SHP77 (cell line): Measurements from ENCODE around the gene RASGRP3.
"Not testable (repeated sequence)": the region's sequence is repeated elsewhere in the genome, so short reads cannot be mapped to it uniquely, and the experiment has no call there.

Experiments
- DNase-seq, 2 experiments: peaks; one replicate each; lab custom pipeline; 2025; lab: John Stamatoyannopoulos, UW

RASGRP3 gene

DNA sequence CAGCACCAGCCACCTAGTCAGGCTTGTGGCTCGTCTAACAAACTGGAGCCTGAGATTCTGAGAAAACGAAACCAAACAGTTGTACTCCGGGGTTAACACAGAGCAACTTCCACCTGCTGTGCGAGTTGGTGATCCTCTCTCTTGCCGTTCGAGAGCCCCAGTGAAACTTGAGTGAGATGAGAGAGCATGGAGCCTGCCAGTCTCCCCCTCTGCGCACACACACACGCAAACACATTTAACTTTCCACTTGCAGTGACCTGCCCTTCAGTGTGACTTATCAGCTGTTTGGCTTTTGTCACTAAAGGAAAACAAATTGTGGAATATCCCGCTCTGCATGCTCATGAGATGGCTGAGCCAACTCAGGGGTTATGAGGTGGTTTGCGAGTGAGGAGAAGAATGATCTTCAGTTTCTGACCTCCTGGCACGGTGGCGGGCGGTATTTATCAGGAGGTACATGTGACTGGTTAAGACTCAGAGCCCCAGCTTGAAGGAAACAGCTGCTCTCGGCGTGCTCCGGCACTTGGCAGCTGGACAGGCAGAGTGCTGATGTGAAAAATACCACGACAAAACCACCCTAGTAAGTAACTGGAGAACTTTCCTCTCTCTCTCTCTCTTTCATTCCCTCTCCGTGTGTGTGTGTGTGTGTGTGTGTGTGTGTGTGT is at the start of gene RASGRP3:
Gene RASGRP3 (plus strand): TSS at position 519 of the 662 bp plus-strand sequence. CDS start 38,488 bp downstream, outside the sequence.
- peak; percentile 27 to 55 for DNase-seq

GRCh38 chr2:33426666-33427231 is 49.7 kb upstream of the RASGRP3 start:
- peak in 1 of 2 experiments; percentile 51 for DNase-seq

DNA sequence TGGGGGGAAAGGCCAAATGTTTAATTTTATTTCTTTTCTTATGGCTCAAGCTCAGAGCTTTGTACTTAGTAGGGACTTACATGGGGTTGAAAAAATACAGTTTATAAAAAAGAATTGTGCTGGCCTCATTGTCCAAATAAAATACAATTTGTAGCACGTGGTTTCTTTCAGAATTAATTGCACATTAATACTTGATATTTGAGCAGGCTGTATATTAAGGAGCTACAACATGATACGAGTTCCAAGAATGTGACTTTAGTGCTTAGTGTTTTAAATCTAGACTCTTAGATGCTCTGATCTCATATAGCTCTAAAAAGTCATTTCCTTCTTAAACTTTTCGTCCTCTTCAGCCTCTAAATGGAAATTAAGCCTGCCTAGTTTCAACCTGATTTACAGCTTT is 46.4 kb upstream of the RASGRP3 start:
- no peak for DNase-seq

- no peak for DNase-seq
Measured at GRCh38 chr2:33430856-33431255, 45.6 kb upstream of the RASGRP3 start.

- DNase-seq: no peak
Measured at GRCh38 chr2:33432871-33433270, 43.6 kb upstream of the RASGRP3 start.

- no peak for DNase-seq
Measured at GRCh38 chr2:33433279-33434235, 42.9 kb upstream of the RASGRP3 start.

DNA sequence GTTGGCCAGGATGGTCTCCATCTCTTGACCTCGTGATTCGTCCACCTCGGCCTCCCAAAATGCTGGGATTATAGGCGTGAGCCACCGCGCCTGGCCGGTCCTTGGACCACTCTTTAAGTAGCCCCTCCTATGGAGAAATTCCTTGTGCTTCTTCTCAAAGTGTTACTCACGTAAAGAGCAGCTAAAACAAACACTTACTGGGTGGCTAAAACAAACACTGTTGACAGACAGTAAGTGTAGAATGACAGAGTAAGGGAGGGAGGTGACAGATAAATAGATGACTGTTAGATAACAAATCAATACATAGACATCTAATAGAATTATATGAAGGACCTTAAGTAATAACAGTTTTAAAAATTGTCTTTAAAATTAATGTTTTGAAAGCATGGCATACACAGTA is 40.9 kb upstream of the RASGRP3 start:
- DNase-seq: no peak

DNA sequence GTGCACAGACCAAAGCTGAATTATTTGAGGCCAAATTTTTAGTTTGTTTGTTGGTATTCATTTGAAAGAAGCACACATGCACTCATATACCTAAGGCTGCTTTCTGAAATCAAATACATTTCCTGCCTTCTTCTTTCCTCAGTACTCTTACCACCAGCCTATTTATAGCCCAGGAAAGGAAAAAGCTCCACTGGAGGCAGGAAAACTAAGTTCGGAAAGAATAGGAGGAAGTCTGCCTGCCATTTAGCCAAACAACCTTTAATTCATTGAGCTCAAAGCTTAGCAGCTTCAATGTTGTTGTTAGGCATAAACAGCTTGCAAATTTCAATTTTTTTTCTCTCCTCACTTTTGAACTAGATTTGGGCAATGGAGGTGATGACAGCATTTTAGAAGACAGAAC is 40.4 kb upstream of the RASGRP3 start:
- no peak for DNase-seq

DNA sequence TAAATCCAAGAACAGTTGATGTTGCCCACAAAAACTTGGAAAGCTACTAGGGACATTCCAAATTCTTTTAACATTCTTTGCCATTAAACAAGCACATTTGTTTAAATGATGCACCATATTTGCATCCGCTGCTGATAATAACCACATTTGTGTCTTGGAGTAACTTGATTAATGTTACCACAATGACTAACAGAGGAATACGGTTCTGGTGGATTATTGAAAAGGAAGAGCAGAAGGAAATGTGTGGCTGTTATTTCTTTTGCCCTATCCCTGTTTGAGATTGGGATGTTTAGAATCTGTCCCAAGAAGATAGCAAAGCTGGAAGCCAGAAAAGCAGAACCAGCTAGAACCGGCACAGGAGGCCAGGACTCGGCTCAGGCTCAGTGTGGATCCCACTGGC is 39.2 kb upstream of the RASGRP3 start:
- DNase-seq: no peak

GRCh38 chr2:33437815-33438214 is 38.6 kb upstream of the RASGRP3 start:
- DNase-seq: no peak

GRCh38 chr2:33441235-33441810 is 35.1 kb upstream of the RASGRP3 start:
- peak; percentile 53 to 66 for DNase-seq

DNA sequence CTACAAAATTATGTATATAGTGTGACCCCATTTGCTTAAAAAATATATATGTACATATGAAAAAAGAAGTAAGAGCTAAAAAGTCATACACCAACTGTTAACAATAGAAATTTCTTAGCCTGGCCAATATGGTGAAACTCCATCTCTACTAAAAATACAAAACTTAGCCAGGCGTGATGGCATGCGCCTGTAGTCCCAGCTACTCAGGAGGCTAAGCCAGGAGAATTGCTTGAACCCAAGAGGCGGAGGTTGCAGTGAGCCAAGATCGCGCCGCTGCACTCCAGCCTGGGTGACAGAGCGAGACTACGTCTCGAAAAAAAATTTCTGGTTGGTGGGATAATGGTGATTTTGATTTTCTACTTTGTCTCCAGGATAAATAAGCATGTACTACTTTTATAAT is 34.4 kb upstream of the RASGRP3 start:
- not testable (repeated sequence) for DNase-seq

- no peak for DNase-seq
Measured at GRCh38 chr2:33442528-33443079, 33.8 kb upstream of the RASGRP3 start.

GRCh38 chr2:33443274-33443829 is 33.1 kb upstream of the RASGRP3 start:
- no peak for DNase-seq

DNA sequence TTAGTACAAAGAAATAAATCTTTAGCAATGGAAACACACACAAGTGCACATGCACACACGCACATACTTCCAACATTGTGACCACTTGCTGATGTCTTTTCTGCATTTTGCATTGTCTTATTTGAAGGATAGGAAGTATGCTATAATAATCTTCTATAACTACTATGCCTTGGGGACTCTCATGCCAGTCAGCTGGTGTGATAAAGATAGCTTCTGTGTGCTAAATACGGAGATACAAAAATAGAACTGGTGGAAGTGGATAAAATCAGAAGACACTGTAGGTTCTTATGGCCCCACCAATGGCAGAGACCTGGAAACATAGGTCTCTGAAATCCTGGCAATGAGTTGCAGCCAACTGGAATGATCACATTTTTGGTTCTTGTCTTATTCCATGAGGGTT is 31.5 kb upstream of the RASGRP3 start:
- no peak for DNase-seq

GRCh38 chr2:33448220-33448899 is 28.1 kb upstream of the RASGRP3 start:
- no peak for DNase-seq

GRCh38 chr2:33451214-33451613 is 25.2 kb upstream of the RASGRP3 start:
- DNase-seq: no peak

- DNase-seq: no peak
Measured at GRCh38 chr2:33451825-33452224, 24.6 kb upstream of the RASGRP3 start.

GRCh38 chr2:33452545-33452944 is 23.9 kb upstream of the RASGRP3 start:
- no peak for DNase-seq

DNA sequence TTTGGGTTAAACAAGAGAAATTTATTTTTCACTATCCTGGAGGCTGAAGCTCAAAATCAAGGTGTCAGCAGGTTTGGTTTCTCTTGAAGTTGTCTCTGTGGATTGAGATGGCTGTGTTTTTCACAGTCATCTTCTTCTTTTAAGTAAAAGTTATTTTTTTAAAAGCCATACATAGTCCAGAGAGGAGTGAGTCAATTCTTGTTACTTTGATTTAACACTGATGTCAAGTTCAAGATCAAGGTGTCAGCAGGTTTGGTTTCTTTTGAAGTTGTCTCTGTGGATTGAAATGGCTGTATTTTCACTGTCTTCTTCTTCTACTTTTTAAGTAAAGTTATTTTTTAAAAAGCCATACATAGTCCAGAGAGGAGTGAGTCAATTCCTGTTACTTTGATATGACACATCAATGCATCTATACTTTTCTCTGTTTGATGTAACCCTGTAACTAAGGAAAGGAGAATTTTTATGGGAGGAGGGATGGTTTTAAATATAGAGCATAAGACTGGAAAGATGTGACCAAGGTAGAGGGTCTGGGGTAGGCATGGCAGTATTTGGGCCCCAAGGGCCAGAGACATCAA is 22.5 kb upstream of the RASGRP3 start:
- DNase-seq: no peak
